ENCODE data around the gene RBFOX2.
A peak's percentile ranks its signal among the peaks of the same experiment; 100 is the strongest.
"Not testable (repeated sequence)": the region's sequence is repeated elsewhere in the genome, so short reads cannot be mapped to it uniquely, and the experiment has no call there.

RBFOX2 gene

DNA sequence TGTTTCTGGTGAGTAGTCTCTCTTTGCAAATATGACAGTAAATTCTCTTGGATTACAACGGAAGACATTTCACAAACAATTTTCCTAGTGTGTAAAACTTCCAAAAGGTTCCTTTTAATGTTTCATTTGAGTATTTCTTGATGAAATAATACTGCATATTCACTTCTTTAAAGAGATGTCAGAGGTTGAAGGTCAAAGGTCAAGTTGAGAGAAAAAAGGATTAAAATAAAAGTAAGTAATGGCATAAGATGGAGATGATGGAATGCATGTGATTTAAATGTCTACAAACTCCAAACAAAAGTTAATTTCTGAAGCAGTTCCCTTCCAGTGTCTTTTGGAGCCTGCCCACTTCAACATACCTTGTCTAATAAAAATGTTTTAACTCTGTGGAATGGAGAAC lies 270.2 kb downstream of the RBFOX2 start:
- DNase-seq, result no peak

DNA sequence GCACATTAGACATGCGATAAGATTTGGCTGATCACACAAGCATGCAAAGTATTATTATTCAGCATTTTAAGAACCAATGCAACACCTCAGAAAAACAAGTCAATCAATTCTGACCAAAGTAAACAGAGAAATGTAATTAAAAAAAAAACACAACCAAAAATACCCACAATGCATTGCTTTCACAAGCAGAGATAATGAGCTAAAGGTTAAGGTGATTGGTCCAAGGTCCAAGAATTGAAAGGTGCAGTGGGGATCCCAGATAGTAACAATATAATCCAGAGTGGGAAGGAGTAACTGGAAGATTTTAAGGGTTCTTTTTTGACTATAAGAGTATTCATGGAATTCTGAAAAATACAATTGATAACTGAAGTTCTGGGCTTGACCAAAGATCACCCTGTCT lies 271.9 kb downstream of the RBFOX2 start:
- DNase-seq, result no peak

DNA sequence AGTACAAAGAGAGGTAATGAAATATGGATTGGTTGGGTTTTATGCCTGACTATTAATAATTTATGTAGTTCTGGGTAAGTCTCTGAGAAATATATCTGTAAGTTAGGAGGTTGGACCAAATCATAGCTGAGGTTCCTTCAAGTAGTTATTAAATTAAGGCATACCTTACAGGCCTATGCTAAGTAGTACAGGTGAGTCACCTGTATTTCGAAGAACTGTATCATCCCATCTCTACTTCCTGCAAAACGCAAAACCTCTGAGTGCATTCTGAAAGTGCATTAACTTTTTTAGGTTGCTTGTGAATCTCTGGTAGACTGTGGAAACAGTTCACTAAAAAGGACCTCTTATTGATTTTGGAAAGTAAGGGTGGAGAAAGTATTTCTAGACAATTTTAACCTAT lies 273.9 kb downstream of the RBFOX2 start:
- no peak for DNase-seq

DNA sequence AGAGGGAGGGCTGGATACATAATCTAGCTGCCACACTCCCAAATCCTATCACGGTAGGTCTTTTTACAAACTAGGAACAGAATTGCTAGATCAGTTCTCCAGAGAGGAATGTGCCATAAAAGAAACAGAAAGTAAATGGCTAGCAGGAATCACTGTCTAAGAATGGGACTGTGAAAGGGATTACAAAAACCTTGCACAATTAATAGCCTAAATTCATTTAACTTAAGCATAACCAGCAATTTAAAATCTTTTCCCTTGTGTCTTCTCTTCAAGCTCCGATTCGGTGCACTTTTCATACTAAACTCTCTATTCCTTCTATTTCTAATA lies 275.8 kb downstream of the RBFOX2 start:
- no peak for DNase-seq

DNA sequence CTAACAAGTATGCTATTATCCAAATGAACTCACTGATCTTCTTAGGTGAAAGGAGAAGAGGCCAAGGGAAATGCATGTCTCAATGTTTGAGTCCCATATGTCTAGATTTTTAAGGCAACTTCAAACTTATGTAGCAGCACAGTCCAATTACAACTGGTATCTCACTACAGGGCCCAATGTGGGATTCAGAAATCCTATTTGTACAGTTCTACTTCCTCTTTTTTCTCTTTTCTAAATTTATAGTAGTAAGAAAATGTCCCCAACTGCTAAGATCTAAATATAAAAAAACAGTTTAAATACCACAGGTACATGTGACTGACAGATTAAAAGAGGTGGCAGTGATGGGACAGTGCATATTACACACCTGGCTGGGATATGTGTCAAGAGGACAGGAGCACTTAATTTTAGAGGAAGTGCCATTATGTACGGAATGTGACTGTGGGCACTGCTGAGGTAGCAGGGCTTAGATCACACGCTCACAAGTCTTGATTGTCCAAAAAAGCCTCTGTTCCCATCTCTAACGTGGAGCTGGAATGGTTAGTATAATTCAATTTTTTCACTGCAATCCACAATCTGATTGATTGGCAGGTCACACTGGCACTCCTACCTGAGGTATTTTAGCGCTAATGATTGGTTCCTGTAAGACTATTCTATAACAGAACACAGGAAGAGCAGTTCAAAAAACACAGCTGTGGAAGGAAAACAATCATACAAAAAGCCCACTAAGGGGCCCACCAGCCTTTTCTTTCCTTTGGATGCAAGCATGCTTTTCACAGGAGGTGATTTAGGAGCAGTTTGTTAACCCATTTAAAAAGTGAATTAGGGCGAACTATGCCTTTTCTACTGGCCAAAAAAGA lies 276.4 kb downstream of the RBFOX2 start:
- DNase-seq, result no peak

DNA sequence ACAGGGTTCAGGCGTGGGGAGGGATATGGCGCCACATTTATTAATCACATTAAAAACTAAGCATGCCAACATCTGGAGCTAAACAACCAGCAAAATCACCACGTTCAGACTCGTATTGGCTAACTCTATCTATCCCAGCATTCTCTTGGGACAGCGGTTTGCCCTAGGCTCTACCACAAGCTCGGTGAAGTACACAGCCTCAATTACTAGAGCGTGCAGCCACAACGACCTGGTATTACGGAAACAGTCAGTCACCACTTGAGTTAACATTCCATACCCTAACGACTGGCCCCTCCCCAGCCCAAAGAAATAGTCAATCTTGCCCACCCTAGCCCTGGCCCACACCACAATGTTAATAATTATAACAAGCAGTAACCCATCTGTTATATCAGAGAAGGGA lies 278.8 kb downstream of the RBFOX2 start:
- DNase-seq, result no peak

DNA sequence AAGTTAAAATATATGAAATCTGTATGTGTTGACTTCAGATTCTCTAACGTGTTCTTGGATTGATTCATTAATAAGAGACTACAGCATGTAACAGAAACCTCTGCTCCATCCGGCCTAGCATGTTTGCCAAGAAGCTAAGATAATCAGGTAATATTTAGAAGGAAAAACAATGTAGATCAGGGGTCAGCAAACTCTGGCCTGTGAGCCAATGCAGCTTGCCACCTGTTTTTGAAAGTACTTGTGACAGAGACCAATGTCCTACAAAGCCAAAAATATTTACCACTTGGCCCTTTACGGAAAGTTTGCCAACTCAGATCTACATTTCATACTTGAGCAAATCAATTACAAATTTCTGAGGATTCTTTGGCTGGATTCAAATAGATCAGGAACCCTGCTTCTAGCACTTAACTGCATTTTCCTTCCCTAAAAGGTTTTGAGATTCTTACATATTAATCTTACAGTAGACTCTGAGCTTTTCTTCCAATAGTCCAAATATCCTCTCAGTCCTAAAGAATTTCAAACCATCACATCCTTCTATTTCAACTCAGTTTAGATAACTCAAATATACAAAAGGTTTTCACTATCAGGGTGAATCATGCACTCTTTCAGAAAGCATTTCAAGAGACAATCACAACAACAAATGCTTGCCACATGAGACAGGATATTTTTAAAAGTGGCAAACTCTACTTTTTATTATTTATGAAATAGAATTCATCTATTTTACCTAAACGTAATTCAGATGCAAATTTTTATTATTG lies 281.5 kb downstream of the RBFOX2 start:
- DNase-seq, result no peak

DNA sequence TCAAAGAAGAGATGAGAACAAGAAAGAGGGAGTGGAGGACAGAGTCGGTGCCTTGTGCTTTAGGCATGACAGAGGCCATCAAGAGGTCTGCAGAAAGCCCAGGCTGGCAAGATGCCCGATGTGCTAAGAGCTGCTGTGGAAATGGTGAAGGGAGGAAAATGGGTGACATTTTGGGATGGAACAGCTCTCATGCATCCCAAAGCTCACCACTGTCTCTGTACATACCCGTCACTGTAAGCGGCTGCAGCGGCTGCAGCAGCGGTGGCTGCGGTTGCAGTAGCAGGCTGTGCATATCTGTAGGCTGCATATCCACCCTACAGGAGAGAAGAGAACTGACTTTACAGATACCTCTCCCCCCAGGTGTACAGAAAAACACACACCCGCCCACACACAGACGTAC lies 282.4 kb downstream of the RBFOX2 start:
- no peak for DNase-seq

DNA sequence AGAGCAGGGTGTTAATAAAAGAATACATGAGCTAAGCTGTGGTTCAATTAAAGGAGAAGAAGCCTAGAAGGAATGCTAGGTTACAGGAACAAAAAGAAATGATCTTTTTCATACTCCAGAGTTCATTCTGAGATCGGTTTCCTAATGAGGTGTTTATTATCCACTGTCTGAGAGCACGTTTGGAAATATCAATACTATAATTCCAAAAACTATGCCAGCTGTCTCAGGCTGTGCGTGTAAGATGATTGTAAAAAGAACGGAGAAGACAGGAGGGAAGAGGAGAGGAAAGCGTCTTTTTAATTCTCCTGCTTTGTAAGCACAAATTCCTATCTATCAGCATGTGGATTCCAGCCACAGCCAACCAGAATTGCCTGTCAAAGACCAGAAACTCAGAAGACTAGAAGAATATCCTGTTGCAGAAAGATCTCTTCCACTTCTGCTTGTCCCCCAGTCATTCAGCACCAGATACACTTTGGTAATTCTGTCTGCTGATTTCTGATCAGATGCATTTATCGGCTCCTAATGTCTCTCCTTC lies 285.2 kb downstream of the RBFOX2 start:
- no peak for DNase-seq

DNA sequence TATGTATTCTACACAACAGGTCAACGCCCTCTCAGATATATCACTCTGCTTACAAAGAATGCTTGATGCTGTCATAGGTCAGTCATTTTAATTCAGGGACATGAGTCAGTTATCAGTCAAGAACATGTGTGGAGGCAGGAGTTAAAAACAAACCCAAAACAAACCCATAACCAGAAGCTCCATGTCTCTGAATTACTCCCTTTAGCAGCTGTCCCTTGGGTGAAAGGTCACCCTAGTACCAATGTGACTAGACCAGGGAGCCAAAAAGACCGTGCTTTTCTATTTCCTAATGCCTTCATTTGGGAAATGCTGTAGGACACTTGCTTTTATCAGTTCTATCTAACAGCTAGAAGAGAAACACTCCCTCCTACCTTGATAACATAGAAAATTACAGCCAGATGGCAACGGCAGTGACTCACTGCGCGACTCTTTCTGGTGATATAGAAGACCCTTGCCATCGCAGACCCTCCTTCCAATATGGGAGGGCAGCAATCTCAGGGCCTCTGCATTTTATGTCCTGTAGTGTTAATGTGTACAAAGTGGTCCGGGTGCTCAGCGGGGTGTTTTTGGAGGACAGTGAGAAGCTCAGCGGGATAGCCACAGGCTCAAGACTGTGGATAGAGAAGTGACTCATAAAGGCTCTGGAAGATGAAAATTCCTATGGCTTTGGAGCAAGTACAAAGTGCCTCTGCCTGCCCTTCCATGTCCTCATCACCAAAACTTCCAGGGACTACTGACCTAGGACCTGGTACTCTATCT lies 286.1 kb downstream of the RBFOX2 start:
- DNase-seq, result no peak

DNA sequence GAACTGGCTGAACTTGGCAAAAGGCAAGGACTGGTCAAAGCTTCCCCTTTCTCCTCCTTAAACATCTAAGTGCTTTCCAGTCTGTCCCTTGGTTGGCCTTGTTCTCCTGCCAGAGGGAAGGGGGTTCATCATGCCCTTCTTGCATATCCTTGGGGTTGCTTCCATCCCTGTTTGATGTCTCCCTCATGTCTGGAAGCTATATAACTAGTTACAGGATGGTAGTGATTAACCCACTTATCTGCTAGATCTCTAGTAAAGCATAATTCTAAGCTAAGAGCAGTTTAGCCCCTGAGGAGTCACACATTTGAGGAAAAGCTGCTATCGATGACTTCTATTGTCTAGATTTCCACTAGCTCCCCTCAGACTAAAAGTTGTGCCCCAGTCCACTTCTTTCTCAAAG lies 288.0 kb downstream of the RBFOX2 start:
- DNase-seq, result no peak

DNA sequence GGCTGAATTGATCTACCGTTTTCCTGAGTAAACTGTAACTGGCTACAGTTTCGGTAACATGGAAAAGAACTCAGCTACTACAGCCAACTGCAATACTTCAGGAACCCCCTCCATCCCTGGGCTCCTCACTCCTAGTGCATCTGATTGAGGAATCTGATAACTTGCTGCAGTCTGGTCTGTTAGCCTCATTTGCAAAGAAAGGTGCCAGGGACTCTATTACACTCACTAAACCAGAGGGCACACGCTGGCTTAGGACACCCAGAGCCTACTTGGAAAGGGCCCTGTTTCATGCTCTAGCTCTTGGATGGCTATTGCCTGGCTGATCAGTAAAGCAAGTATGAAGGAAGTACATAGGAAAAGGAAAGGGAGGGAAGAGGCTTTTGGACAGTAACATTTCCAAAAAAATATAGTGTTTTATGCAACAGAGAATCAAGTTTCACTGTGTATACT lies 288.7 kb downstream of the RBFOX2 start:
- no peak for DNase-seq

DNA sequence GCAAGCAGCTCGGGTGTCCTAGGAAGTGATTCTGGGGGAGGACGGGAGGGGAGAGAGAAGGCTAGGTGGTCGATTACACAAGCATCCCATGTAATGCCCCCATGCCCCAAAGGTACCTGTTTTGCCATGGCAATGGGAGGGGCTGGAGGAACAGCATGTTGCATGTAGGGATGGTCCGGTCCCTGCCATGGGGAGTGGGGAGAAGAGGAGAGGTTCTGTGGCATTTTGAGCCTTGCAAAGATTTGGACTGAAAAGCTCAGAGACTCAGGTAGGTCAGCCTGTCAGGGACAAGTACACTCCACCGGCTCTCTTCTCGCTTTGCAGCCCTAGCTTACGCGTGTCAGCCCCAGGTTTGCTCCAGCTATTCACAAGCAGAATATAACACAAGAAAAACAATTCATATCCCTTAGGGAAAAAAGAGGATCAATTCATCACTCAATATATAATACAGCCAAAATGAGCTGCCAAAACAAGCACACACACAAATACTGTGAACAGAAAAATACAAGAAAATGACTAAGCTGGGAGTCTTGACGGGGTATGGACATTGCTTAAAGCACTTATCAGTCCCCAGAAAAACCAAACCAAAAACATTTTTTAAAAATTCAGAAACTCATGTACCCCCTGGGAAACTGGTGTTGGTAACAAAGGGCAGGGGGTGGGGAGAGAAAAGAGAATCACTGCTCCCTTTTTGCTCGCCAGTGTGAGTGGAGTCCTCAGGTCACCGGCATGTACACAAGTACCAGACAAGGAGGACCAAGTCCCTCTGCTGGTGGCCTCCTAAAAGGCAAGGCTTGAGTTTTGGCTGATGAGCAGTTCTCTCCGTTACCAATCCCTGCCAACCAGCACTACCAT lies 289.3 kb downstream of the RBFOX2 start:
- DNase-seq, result peak in 1 of 5 experiments; percentile 9

DNA sequence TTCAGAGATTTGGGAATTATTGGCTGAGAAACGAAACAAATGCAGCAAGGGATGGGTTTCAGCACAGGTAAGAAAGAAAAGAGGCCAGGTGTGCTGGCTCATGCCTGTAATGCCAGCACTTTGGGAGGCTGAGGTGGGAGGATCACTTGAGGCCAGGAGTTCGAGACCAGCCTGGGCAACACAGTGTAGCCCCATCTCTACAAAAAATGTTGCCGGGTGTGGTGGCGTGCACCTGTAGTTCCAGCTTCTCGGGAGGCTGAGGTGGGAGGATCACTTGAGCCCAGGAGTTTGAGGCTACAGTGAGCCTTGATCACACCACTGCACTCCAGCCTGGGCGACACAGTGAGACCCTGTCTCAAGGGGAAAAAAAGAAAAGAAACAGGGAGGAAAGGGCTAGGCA lies 290.7 kb downstream of the RBFOX2 start:
- not testable (repeated sequence) for DNase-seq

DNA sequence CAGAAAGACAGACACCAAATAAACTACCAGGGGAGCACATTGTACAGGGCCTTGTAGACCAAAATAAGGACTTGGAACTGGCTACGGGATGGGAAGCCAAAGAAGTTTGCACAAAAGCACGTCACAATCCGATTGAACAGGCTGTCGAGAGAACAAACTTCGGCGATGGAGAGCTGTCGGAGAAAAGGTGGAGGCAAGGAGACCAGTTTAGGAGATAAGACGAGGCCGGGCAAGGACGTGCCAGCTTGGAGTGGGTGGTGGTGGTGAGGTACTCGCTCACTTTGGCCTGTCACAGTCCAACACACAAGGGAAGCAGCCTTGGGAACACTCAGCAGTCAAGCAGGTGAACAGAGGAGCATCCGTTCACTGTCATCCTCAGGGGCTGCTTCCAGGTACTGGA lies 291.9 kb downstream of the RBFOX2 start:
- DNase-seq, result no peak

DNA sequence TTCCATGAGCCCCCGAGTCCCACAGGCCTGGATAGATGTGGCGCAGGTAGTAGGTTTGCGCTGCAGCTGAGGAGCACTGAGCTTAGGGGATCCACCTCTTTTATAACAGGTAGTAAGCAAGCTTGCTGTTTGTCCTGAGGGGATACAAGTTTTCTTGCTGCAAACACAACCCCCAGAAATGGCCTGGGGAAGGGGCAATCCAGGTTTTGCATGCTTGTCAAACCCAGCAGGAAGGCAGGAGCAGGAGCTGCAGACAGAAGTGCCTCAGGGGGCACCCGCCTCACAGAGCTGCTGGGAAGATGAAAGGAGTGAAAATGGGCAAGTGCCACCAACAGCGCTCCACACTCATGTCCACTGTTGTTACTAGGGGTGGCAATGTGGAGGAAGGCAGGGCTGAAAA lies 292.5 kb downstream of the RBFOX2 start:
- DNase-seq, result no peak

DNA sequence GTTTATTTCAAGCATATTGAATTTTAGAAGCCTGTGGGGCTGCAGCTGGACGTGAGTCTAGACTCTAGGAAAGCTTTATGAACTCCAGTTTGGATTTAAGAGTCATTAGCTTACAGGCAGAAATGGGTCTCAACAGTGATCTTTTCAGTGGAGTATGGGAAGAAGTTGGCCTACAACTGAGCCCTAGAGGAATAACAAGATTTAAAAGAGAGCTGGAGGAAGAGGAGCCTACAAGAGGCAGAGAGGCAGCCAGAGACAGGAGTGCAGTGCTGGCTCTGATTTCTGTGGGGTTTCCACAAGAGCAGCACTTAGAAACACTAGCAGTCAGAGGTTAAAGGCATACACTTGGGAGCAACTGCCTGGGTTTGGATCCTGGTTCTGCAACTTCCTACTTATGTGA lies 293.1 kb downstream of the RBFOX2 start:
- no peak for DNase-seq

DNA sequence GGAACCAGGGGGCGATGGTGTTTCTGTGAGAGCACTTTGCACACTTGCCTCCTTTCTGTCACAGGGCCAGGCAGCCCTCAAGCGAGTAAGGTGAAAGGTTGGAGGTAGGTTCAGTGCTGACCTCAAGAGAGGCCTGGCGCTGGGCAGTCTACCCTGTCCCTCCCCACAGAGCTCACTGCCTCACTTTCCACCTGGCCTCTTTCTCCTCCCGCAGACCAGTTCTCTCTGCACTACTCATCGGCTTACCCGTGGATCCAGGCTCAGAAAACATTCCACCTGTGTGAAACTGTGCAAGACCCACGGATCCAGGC lies 294.2 kb downstream of the RBFOX2 start:
- no peak for DNase-seq

DNA sequence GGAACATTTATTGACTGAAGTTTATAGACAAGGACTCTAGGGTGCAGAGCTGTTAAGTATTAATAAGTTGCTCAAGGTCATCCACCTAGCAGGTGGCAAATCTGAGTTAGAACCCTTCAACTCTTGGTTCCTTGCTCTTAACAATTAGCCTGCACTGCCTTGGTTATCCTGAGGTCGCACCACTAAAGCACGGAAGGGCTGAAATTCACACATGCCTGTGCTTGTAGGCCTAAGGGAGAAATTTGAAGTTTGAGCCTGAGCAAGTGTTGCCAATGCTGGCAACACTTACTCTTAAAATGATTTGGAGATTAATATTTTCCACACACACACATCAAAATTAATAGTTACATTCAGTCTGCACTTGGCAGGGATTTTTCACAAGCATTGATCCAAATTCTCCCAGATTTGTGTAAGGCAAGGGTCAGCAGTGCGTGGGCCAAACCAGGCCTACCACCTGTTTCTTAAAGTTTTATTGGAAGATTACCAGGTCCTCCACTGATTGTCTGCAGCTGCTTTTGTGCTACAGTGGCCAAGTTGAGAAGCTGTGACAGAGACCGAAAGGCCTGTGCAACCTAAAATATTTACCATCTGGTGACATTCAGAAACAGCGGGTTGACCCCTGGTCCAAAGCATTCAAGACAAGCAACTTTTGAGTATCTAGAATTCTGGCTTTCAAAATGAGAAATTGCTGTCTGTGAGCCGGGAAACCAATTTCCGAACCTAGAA lies 294.7 kb downstream of the RBFOX2 start:
- no peak for DNase-seq

DNA sequence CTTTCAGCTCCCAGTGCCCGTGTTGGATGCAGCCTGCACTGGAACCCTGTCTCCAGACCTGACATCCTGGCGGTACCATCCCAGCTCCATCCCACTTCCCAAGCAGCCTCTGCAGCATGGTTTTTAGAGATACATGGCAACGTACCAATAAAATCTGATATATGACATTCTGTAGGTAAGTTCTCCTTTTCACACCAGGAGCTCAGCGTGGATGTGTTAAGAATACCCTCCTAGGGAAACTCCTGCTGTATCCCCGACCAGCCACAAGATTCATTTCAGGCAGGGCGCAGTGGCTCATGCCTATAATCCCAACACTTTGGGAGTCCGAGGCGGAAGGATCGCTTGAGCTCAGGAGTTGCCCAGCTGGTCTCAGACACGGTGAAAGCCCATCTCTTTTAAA lies 295.6 kb downstream of the RBFOX2 start:
- no peak for DNase-seq

DNA sequence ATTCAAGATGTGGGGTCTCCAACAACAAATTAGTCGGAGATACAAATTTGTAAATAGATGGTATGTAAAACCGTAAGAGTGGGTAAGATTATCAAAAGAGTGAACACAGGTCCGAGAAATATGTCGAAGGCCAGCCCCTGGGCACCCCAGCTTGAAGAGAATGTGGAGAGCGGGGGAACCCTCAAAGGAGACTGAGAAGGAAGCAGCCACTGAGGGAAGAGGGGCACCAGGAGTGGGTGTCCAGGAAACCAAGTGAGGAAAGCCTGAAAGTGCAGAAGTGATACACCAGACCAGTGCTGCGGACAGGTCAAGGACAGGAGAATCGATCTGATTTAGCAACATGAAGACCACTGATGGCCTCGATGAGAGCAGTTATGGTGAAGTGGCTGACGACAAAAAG lies 296.5 kb downstream of the RBFOX2 start:
- no peak for DNase-seq

DNA sequence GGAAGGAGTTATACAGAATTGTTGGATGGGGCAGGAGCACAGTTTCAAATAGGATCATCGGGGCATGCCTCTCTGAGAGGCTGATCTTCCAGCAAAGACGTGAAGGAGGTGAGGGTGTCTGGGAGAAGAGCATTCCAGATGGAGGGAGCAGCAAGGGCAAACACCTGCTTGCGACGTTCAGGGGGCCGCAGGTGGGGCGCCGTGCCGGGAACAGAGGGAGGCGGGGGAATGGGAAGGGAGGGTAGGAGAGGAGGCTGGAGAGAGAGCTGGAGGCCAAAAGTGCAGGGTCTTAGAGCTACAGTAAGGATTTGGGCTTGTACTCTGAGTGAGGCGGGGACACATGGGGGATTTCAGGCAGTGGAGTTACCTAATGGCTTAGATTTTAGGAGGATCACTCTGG lies 297.3 kb downstream of the RBFOX2 start:
- no peak for DNase-seq
